T-helper 17 cell (primary cell): Measurements from ENCODE around the gene CDH22. TPM values are rescaled to one million over a fixed set of nuclear protein-coding genes. Genes with fewer than 3 reads are reported as not detected.

Experiments
- ATAC-seq: fragments of 150-1000 bp; cut with Tn5 transposase; 2 replicates; pipeline ENCODE4 v1.10.0; 2021; ENCODE audit warnings: mild to moderate bottlenecking, moderate library complexity
- DNase-seq, 3 donors: peaks; one replicate each; pipeline versions ENCODE4 v3.0.0 to v3.0.0-alpha.2; 2020 to 2021
- H3K9me3 ChIP-seq: one replicate; pipeline ENCODE4 v1.7.0; 2013; ENCODE audit warnings: low read length, mild to moderate bottlenecking; ENCODE audit not compliant: control insufficient read depth, poor library complexity, severe bottlenecking
- H3K27ac Mint-ChIP-seq: one replicate; pipeline ENCODE4 v1.8.0; 2022; ENCODE audit warnings: mild to moderate bottlenecking, moderate library complexity, mixed read lengths
- H3K27me3 Mint-ChIP-seq: one replicate; pipeline ENCODE4 v1.8.0; 2022; ENCODE audit warnings: mixed read lengths
- H3K36me3 Mint-ChIP-seq: one replicate; pipeline ENCODE4 v1.8.0; 2022; ENCODE audit warnings: low read depth, mixed read lengths
- H3K4me1 Mint-ChIP-seq: one replicate; pipeline ENCODE4 v1.8.0; 2022; ENCODE audit warnings: mild to moderate bottlenecking, mixed read lengths
- H3K4me3 Mint-ChIP-seq: one replicate; pipeline ENCODE4 v1.8.0; 2022; ENCODE audit warnings: mild to moderate bottlenecking, moderate library complexity, mixed read lengths
- total RNA-seq, 4 donors: library from RNA in 2 of 4; stranded (reverse) in 2 of 4; gene quantifications; one replicate each; pipeline ENCODE4 v1.2.3 and lab custom pipeline; 2022 to 2026

The CDH22 gene
- total RNA-seq, 2 donors from 2014 or later = not detected

DNA sequence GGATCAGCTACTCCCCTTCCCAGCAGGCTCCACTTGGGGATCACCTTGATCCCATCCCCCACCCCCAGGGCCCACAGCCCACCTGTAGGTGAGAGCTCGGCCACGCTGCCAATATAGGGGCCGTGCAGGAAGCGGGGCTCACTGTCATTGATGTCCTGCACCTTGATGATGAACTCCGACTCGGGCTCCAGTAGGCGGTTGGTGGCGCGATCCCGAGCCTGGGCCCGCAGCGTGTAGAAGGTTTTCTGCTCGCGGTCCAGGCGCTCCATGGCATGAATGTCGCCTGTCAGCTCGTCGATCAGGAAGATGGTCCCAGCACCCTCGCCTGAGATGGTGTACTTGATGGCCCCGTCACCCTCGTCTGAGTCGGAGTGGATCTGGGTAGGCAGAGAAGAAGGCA lies 67.4 kb downstream of the CDH22 start:
- ATAC-seq = no peak
- DNase-seq = no peak
- H3K27ac Mint-ChIP-seq = no peak overlapping the region
- no peaks in the 10 kb centered on the region for H3K9me3 ChIP-seq
- H3K27me3 Mint-ChIP-seq = peaks cover 44% of the 10 kb centered on the region
- H3K4me3 Mint-ChIP-seq = no peak overlapping the region
- H3K36me3 Mint-ChIP-seq = peaks cover 5% of the 10 kb centered on the region
- peaks cover 6% of the 10 kb centered on the region for H3K4me1 Mint-ChIP-seq

GRCh38 chr20:46240065-46240464 lies 68.2 kb downstream of the CDH22 start:
- Mint-ChIP-seq H3K4me1 (peaks cover 4% of the 10 kb centered on the region), H3K4me3 (no peak overlapping the region), H3K27me3 (peaks cover 36% of the 10 kb centered on the region), H3K27ac (no peak overlapping the region), H3K36me3 (peaks cover 3% of the 10 kb centered on the region)
- H3K9me3 ChIP-seq = no peaks in the 10 kb centered on the region
- no peak for DNase-seq
- no peak for ATAC-seq

DNA sequence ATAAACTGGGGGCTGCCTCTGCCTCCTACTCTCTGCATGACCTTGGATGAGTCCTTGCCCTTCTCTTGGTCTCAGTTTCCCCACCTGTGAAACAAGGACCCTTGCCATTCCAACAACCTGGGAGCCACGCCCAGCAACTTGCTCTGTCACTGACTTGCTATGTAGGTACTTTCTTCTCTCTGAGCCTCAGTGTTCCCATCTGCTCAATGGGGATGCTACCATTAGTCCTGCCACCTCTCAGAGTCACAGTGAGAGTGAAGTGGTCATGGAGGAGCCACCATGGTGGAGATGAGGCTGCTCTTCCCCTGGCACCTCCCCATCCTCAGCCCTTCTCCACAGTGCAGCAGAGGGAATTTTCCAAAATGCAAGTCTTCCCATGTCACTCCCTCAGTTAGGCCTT lies 70.6 kb downstream of the CDH22 start:
- Mint-ChIP-seq H3K36me3 (peaks cover 5% of the 10 kb centered on the region), H3K4me3 (no peak overlapping the region), H3K27ac (no peak overlapping the region), H3K4me1 (peaks cover 6% of the 10 kb centered on the region), H3K27me3 (peaks cover 28% of the 10 kb centered on the region)
- no peak for ATAC-seq
- H3K9me3 ChIP-seq = no peaks in the 10 kb centered on the region
- DNase-seq = no peak

- DNase-seq (no peak), ATAC-seq (no peak)
- no peak overlapping the region for H3K4me3 Mint-ChIP-seq
- peaks cover 33% of the 10 kb centered on the region for H3K27me3 Mint-ChIP-seq
- no peaks in the 10 kb centered on the region for H3K9me3 ChIP-seq
- peaks cover 5% of the 10 kb centered on the region for H3K36me3 Mint-ChIP-seq
- no peak overlapping the region for H3K27ac Mint-ChIP-seq
- H3K4me1 Mint-ChIP-seq = peaks cover 8% of the 10 kb centered on the region
These were observed 71.1 kb downstream of the CDH22 start for GRCh38 chr20:46237227-46237626.

DNA sequence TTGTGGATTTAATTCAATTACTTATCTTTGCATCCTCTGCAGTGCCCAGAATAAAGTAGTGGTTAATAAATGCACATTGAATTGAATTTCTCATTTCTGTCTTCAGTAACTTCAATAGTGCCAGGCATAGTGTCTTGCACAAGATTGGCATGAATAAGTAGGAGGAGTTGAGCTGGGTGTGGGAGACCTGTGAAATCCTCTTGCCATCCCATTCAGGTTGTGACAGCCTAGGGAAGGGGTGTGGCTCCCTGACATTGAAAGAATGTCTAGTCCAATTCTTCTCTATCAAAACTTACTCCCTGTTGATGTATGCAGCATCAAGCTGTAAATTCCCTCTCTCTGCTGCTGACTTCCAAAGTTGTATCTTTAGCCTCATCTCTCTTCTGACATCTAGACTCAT lies 73.2 kb downstream of the CDH22 start:
- H3K36me3 Mint-ChIP-seq = peaks cover 5% of the 10 kb centered on the region
- no peak overlapping the region for H3K4me3 Mint-ChIP-seq
- no peak overlapping the region for H3K27ac Mint-ChIP-seq
- no peak for ATAC-seq
- H3K4me1 Mint-ChIP-seq = peaks cover 4% of the 10 kb centered on the region
- no peak for DNase-seq
- H3K27me3 Mint-ChIP-seq = peaks cover 33% of the 10 kb centered on the region
- H3K9me3 ChIP-seq = no peaks in the 10 kb centered on the region

DNA sequence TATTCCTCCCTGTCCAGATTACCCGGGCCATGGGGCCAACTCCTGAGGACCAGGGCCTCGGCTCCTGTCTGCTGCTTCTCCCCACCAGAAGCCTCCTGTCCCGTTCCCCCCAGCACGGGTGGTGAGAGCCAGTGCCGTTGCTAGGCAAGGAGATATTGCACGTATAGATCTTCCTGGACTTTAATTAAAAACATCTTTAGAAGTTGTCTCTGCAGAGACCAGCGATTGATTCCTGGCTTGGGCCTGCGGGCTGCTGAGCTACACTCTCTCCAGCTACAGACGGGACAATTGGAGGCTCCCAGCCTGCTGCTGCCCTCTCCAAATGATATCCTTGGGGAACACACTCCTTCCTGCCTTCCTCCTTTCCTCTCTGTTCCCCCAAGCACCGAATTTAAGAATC lies 74.6 kb downstream of the CDH22 start:
- H3K27me3 Mint-ChIP-seq = peaks cover 41% of the 10 kb centered on the region
- no peaks in the 10 kb centered on the region for H3K9me3 ChIP-seq
- peaks cover 4% of the 10 kb centered on the region for H3K4me1 Mint-ChIP-seq
- no peak for DNase-seq
- H3K27ac Mint-ChIP-seq = no peak overlapping the region
- no peak overlapping the region for H3K4me3 Mint-ChIP-seq
- no peak for ATAC-seq
- H3K36me3 Mint-ChIP-seq = peaks cover 5% of the 10 kb centered on the region

GRCh38 chr20:46232539-46232938 lies 75.8 kb downstream of the CDH22 start:
- no peak for ATAC-seq
- H3K9me3 ChIP-seq = no peaks in the 10 kb centered on the region
- no peak overlapping the region for H3K4me3 Mint-ChIP-seq
- H3K4me1 Mint-ChIP-seq = peaks cover 4% of the 10 kb centered on the region
- DNase-seq = no peak
- H3K27ac Mint-ChIP-seq = no peak overlapping the region
- peaks cover 5% of the 10 kb centered on the region for H3K36me3 Mint-ChIP-seq
- peaks cover 38% of the 10 kb centered on the region for H3K27me3 Mint-ChIP-seq

- no peak for DNase-seq
- H3K9me3 ChIP-seq = no peaks in the 10 kb centered on the region
- peak; percentile 32 for ATAC-seq
- Mint-ChIP-seq H3K4me3 (no peak overlapping the region), H3K4me1 (peaks cover 8% of the 10 kb centered on the region), H3K27me3 (peaks cover 44% of the 10 kb centered on the region), H3K36me3 (peaks cover 9% of the 10 kb centered on the region), H3K27ac (no peak overlapping the region)
These were observed 77.5 kb downstream of the CDH22 start for GRCh38 chr20:46230801-46231282.

DNA sequence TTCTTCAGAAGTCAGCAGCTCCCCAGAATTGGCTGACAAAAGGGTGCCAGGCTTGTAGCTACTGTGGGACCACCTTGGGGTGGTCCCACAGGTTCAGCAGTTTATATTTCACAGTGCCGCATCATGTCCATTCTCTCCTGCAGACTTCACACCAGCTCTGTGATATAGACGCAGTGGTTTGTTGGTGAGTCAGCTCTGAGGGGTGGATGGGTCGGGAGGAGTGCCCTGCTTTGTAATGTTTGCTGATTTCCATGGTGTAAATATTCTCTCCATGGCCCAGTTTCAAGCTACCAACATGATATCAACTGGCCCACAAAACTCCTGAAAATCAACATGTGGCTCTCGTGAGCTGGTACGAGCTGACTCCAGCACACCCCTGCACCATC lies 78.2 kb downstream of the CDH22 start:
- peaks cover 8% of the 10 kb centered on the region for H3K4me1 Mint-ChIP-seq
- ATAC-seq (no peak), DNase-seq (no peak)
- H3K27me3 Mint-ChIP-seq = peaks cover 51% of the 10 kb centered on the region
- H3K9me3 ChIP-seq = no peaks in the 10 kb centered on the region
- H3K4me3 Mint-ChIP-seq = no peak overlapping the region
- peaks cover 9% of the 10 kb centered on the region for H3K36me3 Mint-ChIP-seq
- H3K27ac Mint-ChIP-seq = no peak overlapping the region

DNA sequence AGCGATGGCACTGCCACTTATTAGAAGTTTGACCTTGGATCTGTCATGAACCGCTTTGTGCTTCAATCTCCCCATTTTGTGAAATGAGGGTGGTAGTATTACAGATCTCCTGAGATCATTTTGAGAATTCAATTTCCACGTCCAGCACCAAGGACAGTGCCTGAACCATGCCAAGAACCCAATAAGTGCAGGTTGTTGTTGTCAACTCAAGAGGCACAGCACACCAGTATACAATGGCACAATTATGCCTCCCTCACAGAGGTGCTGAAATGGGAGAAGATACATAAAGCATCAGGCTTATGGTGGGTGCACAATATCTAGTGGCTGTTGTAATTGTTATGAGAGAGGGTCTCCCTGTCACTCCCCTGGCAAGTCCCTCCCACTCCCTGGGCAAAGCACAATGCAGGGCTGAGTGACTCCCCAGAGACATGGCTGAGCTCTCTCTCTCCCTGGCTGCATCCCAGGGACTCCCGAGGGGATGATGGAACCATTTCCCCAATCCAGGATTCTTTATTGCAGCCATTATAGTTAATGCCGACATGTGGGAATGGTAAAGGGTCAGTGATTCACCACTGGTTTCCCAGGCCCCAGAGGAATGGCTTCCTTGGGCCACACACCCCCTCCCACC lies 78.7 kb downstream of the CDH22 start:
- DNase-seq = no peak
- Mint-ChIP-seq H3K36me3 (peaks cover 9% of the 10 kb centered on the region), H3K4me3 (no peak overlapping the region), H3K4me1 (peaks cover 8% of the 10 kb centered on the region), H3K27ac (no peak overlapping the region), H3K27me3 (peaks cover 56% of the 10 kb centered on the region)
- no peaks in the 10 kb centered on the region for H3K9me3 ChIP-seq
- no peak for ATAC-seq

GRCh38 chr20:46228670-46229069 lies 79.6 kb downstream of the CDH22 start:
- Mint-ChIP-seq H3K4me3 (no peak overlapping the region), H3K27me3 (peaks cover 59% of the 10 kb centered on the region), H3K36me3 (peaks cover 9% of the 10 kb centered on the region), H3K27ac (no peak overlapping the region), H3K4me1 (peaks cover 8% of the 10 kb centered on the region)
- H3K9me3 ChIP-seq = no peaks in the 10 kb centered on the region
- DNase-seq (no peak), ATAC-seq (no peak)

DNA sequence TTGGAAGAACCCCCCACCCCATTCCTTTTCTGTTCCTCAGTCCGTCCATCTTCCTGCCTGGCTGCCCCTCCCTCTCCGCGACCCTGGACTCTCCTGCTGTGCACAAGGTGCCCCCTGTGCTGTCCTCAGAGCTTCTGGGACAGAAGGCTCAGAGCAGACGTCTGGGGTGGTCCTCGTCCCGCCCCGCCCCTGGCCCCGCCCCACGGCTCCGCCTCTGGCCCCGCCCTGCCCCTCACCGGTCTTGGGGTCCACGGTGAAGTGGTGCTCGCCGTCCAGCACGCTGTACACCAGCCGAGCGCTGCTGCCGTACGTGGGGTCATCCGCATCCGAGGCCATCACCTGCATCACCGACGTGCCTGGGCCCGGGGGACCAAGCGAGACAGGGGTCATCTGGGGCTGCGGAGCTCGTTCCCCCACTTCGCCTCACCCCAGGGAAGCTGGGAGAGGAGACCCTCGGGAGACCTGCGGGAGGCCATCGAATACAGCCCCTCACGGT lies 81.0 kb downstream of the CDH22 start:
- Mint-ChIP-seq H3K27me3 (peaks cover 51% of the 10 kb centered on the region), H3K36me3 (peaks cover 7% of the 10 kb centered on the region), H3K27ac (no peak overlapping the region), H3K4me3 (no peak overlapping the region), H3K4me1 (peaks cover 6% of the 10 kb centered on the region)
- DNase-seq (no peak), ATAC-seq (no peak)
- H3K9me3 ChIP-seq = no peaks in the 10 kb centered on the region

GRCh38 chr20:46226602-46227001 lies 81.7 kb downstream of the CDH22 start:
- H3K4me3 Mint-ChIP-seq = no peak overlapping the region
- ATAC-seq = no peak

GRCh38 chr20:46222521-46223007 lies 85.7 kb downstream of the CDH22 start:
- peaks cover 14% of the 10 kb centered on the region for H3K4me1 Mint-ChIP-seq

More at GRCh38 chr20:46226602-46227001, 81.7 kb downstream of the CDH22 start:
- DNase-seq = no peak
- no peaks in the 10 kb centered on the region for H3K9me3 ChIP-seq
- H3K27ac Mint-ChIP-seq = no peak overlapping the region
- peaks cover 44% of the 10 kb centered on the region for H3K27me3 Mint-ChIP-seq
- peaks cover 5% of the 10 kb centered on the region for H3K36me3 Mint-ChIP-seq
- H3K4me1 Mint-ChIP-seq = peaks cover 6% of the 10 kb centered on the region

More at GRCh38 chr20:46222521-46223007, 85.7 kb downstream of the CDH22 start:
- peaks cover 5% of the 10 kb centered on the region for H3K36me3 Mint-ChIP-seq
- no peak for DNase-seq
- no peak overlapping the region for H3K4me3 Mint-ChIP-seq
- ATAC-seq = no peak
- no peaks in the 10 kb centered on the region for H3K9me3 ChIP-seq
- H3K27ac Mint-ChIP-seq = no peak overlapping the region
- H3K27me3 Mint-ChIP-seq = peaks cover 41% of the 10 kb centered on the region
